Astrocyte (in vitro differentiated cells and primary cell): Measurements from ENCODE around the gene URGCP. TPM values are rescaled to one million over a fixed set of nuclear protein-coding genes. Genes with fewer than 3 reads are reported as not detected.
"Not testable (repeated sequence)": the region's sequence is repeated elsewhere in the genome, so short reads cannot be mapped to it uniquely, and the experiment has no call there.

Experiments used
- DNase-seq: peaks from one replicate; pipeline ENCODE4 v3.0.0-alpha.2; 2010; ENCODE audit warnings: low read depth
- FAIRE-seq: peaks from 2 replicates; lab custom pipeline; 2011; peaks lifted over from hg19 to GRCh38; lab: Jason Lieb, UNC
- H2AFZ ChIP-seq: 2 replicates; pipeline ENCODE4 v1.6.0; 2012; ENCODE audit warnings: low read depth, low read length, inconsistent platforms
- H3K27ac ChIP-seq: 2 replicates; pipeline ENCODE4 v1.5.1; 2011; ENCODE audit warnings: low read depth, low read length, inconsistent platforms
- H3K27me3 ChIP-seq: 2 replicates; pipeline ENCODE4 v1.6.0; 2011; ENCODE audit warnings: low read length, inconsistent platforms; ENCODE audit not compliant: insufficient read depth
- H3K36me3 ChIP-seq: 2 replicates; pipeline ENCODE4 v1.5.1; 2011; ENCODE audit warnings: low read length, inconsistent platforms; ENCODE audit not compliant: insufficient read depth
- H3K4me1 ChIP-seq: 2 replicates; pipeline ENCODE4 v1.5.1; 2011; ENCODE audit warnings: low read length, inconsistent platforms; ENCODE audit not compliant: insufficient read depth
- H3K4me2 ChIP-seq: 2 replicates; pipeline ENCODE4 v1.6.0; 2012; ENCODE audit warnings: low read length, inconsistent platforms
- H3K4me3 ChIP-seq: 2 replicates; pipeline ENCODE4 v1.5.1; 2011; ENCODE audit warnings: low read depth, mild to moderate bottlenecking, low read length, inconsistent platforms; ENCODE audit not compliant: insufficient read depth
- H3K79me2 ChIP-seq: 2 replicates; pipeline ENCODE4 v1.6.0; 2012; ENCODE audit warnings: mild to moderate bottlenecking, low read length, inconsistent platforms; ENCODE audit not compliant: insufficient read depth
- H3K9ac ChIP-seq: 2 replicates; pipeline ENCODE4 v1.6.0; 2012; ENCODE audit warnings: mild to moderate bottlenecking, low read length, inconsistent platforms
- H3K9me3 ChIP-seq: 2 replicates; pipeline ENCODE4 v1.5.1; 2012; ENCODE audit warnings: low read depth, mild to moderate bottlenecking, low read length, inconsistent platforms; ENCODE audit not compliant: insufficient read depth
- H4K20me1 ChIP-seq: 2 replicates; pipeline ENCODE4 v1.6.0; 2012; ENCODE audit warnings: low read length, inconsistent platforms; ENCODE audit not compliant: insufficient read depth
- H3K27ac Mint-ChIP-seq: one replicate; pipeline ENCODE4 v1.8.0; 2021; ENCODE audit warnings: mild to moderate bottlenecking, mixed read lengths; ENCODE audit not compliant: unreplicated experiment
- H3K27me3 Mint-ChIP-seq: one replicate; pipeline ENCODE4 v1.8.0; 2021; ENCODE audit warnings: low read depth, mixed read lengths; ENCODE audit not compliant: unreplicated experiment
- H3K36me3 Mint-ChIP-seq: one replicate; pipeline ENCODE4 v1.8.0; 2021; ENCODE audit warnings: low read depth, mixed read lengths; ENCODE audit not compliant: unreplicated experiment
- H3K4me1 Mint-ChIP-seq: one replicate; pipeline ENCODE4 v1.8.0; 2021; ENCODE audit warnings: low read depth, mixed read lengths; ENCODE audit not compliant: unreplicated experiment
- H3K4me3 Mint-ChIP-seq: one replicate; pipeline ENCODE4 v1.8.0; 2021; ENCODE audit warnings: mild to moderate bottlenecking, moderate library complexity, mixed read lengths; ENCODE audit not compliant: unreplicated experiment
- H3K9me3 Mint-ChIP-seq: one replicate; pipeline ENCODE4 v1.8.0; 2021; ENCODE audit warnings: mild to moderate bottlenecking, mixed read lengths; ENCODE audit not compliant: unreplicated experiment
- CTCF ChIP-seq: IDR thresholded peaks from 2 replicates; pipeline ENCODE4 v1.5.1; 2011; ENCODE audit warnings: low read depth, mild to moderate bottlenecking, inconsistent platforms, low read length, moderate library complexity; ENCODE audit not compliant: insufficient read depth
- EZH2 ChIP-seq: IDR thresholded peaks from 2 replicates; pipeline ENCODE4 v1.6.1; 2012; ENCODE audit warnings: mild to moderate bottlenecking, low read length, inconsistent platforms; ENCODE audit not compliant: insufficient read depth
- total RNA-seq: library from RNA; stranded (reverse); gene quantifications from 2 replicates; pipeline ENCODE4 v1.2.1, GENCODE V29; 2021

The URGCP gene
- total RNA-seq, 1 donor from 2014 or later, result 23.0 TPM

GRCh38 chr7:43902542-43903054, 3.8 kb downstream of the URGCP start:
- no peak for FAIRE-seq
- peaks cover 13% of the 10 kb centered on the region for H3K4me1 ChIP-seq
- no peak overlapping the region for H3K27ac Mint-ChIP-seq
- H3K27me3 Mint-ChIP-seq, result no peaks in the 10 kb centered on the region
- no peak for DNase-seq
- H3K9ac ChIP-seq, result no peak overlapping the region
- H3K4me2 ChIP-seq, result no peak overlapping the region
- H2AFZ ChIP-seq, result no peak overlapping the region
- H3K27me3 ChIP-seq, result no peaks in the 10 kb centered on the region
- peaks cover 2% of the 10 kb centered on the region for H3K36me3 Mint-ChIP-seq
- H3K79me2 ChIP-seq, result peaks cover 80% of the 10 kb centered on the region
- no peak overlapping the region for H3K27ac ChIP-seq
- H3K9me3 ChIP-seq, result no peaks in the 10 kb centered on the region
- H3K4me1 Mint-ChIP-seq, result no peaks in the 10 kb centered on the region
- H3K9me3 Mint-ChIP-seq, result no peaks in the 10 kb centered on the region
- H3K36me3 ChIP-seq, result no peaks in the 10 kb centered on the region
- peaks cover 59% of the 10 kb centered on the region for H4K20me1 ChIP-seq
- TF ChIP-seq EZH2 (no peak), CTCF (no peak)
- H3K4me3 ChIP-seq, result no peak overlapping the region
- H3K4me3 Mint-ChIP-seq, result no peak overlapping the region

- peaks cover 92% of the 10 kb centered on the region for H3K79me2 ChIP-seq
- not testable (repeated sequence) for H3K36me3 ChIP-seq, H2AFZ ChIP-seq, H3K9me3 ChIP-seq, H3K4me3 Mint-ChIP-seq, H3K4me1 ChIP-seq, H3K27me3 ChIP-seq, H3K27ac ChIP-seq, H3K36me3 Mint-ChIP-seq, H3K4me2 ChIP-seq, H3K9me3 Mint-ChIP-seq, H3K27me3 Mint-ChIP-seq, FAIRE-seq, H3K9ac ChIP-seq, H3K4me3 ChIP-seq, H3K4me1 Mint-ChIP-seq, DNase-seq, H3K27ac Mint-ChIP-seq
- H4K20me1 ChIP-seq, result peaks cover 61% of the 10 kb centered on the region
Measured at GRCh38 chr7:43898571-43898970, 7.8 kb downstream of the URGCP start.

- H3K36me3 ChIP-seq, result no peaks in the 10 kb centered on the region
- no peak overlapping the region for H3K4me3 ChIP-seq
- H3K27me3 Mint-ChIP-seq, result no peaks in the 10 kb centered on the region
- peaks cover 2% of the 10 kb centered on the region for H3K36me3 Mint-ChIP-seq
- peaks cover 92% of the 10 kb centered on the region for H3K79me2 ChIP-seq
- TF ChIP-seq CTCF (no peak), EZH2 (no peak)
- no peak overlapping the region for H3K4me3 Mint-ChIP-seq
- no peak for FAIRE-seq
- no peaks in the 10 kb centered on the region for H3K9me3 Mint-ChIP-seq
- DNase-seq, result no peak
- no peak overlapping the region for H3K27ac Mint-ChIP-seq
- no peak overlapping the region for H3K4me2 ChIP-seq
- no peak overlapping the region for H3K9ac ChIP-seq
- H4K20me1 ChIP-seq, result peaks cover 58% of the 10 kb centered on the region
- H3K27ac ChIP-seq, result no peak overlapping the region
- no peaks in the 10 kb centered on the region for H3K27me3 ChIP-seq
- peaks cover 8% of the 10 kb centered on the region for H3K4me1 Mint-ChIP-seq
- no peak overlapping the region for H2AFZ ChIP-seq
- no peaks in the 10 kb centered on the region for H3K4me1 ChIP-seq
- H3K9me3 ChIP-seq, result no peaks in the 10 kb centered on the region
Measured at GRCh38 chr7:43895847-43896415, 10.5 kb downstream of the URGCP start.
